ENCODE results near the gene MCAT. TPM values are rescaled to one million over a fixed set of nuclear protein-coding genes. Genes with fewer than 3 reads are reported as not detected.

MCAT gene
- total and polyA plus RNA-seq, 12 donors: 12.8 to 33.4 (median 15.3) TPM

DNA sequence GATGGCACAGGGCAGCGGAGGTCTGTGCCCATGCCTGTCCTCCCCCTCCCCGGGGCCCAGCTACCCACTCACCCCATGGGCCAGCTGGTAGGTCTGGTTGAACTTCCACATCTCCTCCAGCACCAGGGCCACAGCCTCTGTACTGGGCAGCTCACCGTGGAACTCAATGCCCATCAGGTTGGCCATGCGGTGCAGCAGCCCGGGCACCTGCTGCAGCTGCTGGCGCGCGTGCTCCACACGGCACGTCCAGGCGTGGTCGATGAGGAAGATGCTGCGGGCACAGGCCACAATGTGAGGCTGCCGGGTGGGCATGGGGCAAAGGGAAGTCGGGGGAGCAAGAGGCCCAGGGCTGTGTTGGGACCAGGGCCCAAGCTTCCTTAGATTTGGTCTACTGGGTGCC, 37.5 kb upstream of the MCAT start:
- H3K36me3 ChIP-seq: peaks cover 0 to 40% (median 11%) of the 10 kb centered on the region in 9 donors
- H3K9me3 ChIP-seq: no peaks in the 10 kb centered on the region
- intact Hi-C loops (cut with DNase I): no loop called here
- DNase-seq (no peak), ATAC-seq (no peak)
- no peaks in the 10 kb centered on the region for H3K27me3 ChIP-seq
- 94 to 96% methylated on average over 15 of the region's 15 CpGs for WGBS, 2 donors
- H3K4me3 ChIP-seq: no peak overlapping the region
- H3K4me1 ChIP-seq: peaks cover 2 to 19% (median 5%) of the 10 kb centered on the region in 9 donors
- H3K27ac ChIP-seq: no peak overlapping the region
- TF ChIP-seq, protein P1, sequence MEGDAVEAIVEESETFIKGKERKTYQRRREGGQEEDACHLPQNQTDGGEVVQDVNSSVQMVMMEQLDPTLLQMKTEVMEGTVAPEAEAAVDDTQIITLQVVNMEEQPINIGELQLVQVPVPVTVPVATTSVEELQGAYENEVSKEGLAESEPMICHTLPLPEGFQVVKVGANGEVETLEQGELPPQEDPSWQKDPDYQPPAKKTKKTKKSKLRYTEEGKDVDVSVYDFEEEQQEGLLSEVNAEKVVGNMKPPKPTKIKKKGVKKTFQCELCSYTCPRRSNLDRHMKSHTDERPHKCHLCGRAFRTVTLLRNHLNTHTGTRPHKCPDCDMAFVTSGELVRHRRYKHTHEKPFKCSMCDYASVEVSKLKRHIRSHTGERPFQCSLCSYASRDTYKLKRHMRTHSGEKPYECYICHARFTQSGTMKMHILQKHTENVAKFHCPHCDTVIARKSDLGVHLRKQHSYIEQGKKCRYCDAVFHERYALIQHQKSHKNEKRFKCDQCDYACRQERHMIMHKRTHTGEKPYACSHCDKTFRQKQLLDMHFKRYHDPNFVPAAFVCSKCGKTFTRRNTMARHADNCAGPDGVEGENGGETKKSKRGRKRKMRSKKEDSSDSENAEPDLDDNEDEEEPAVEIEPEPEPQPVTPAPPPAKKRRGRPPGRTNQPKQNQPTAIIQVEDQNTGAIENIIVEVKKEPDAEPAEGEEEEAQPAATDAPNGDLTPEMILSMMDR (IDR thresholded peaks at IDR 0.05): no peak

DNA sequence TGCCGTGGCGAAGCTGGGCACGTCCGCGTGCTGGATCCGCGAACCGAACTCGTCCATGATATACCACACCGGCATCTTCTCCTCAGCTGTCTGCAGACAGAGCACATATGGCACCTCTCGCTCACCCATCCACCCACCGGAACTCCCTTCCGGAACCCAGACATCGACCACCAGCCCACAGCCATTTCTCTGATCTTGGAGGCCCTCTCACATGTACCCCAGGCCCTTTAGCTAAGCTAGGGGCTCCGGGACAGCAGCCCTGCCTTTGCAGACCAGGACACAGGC, 36.7 kb upstream of the MCAT start:
- H3K4me3 ChIP-seq: no peak overlapping the region
- no peak for DNase-seq
- H3K4me1 ChIP-seq: peaks cover 0 to 13% (median 0%) of the 10 kb centered on the region in 9 donors
- intact Hi-C loops (cut with DNase I): no loop called here
- H3K27me3 ChIP-seq: no peaks in the 10 kb centered on the region
- 97 to 99% methylated on average over 15 of the region's 15 CpGs for WGBS, 2 donors
- no peak for ATAC-seq
- TF ChIP-seq, protein P1 (IDR thresholded peaks at IDR 0.05): no peak
- peaks cover 0 to 48% (median 11%) of the 10 kb centered on the region in 9 donors for H3K36me3 ChIP-seq
- H3K27ac ChIP-seq: no peak overlapping the region
- H3K9me3 ChIP-seq: no peaks in the 10 kb centered on the region

DNA sequence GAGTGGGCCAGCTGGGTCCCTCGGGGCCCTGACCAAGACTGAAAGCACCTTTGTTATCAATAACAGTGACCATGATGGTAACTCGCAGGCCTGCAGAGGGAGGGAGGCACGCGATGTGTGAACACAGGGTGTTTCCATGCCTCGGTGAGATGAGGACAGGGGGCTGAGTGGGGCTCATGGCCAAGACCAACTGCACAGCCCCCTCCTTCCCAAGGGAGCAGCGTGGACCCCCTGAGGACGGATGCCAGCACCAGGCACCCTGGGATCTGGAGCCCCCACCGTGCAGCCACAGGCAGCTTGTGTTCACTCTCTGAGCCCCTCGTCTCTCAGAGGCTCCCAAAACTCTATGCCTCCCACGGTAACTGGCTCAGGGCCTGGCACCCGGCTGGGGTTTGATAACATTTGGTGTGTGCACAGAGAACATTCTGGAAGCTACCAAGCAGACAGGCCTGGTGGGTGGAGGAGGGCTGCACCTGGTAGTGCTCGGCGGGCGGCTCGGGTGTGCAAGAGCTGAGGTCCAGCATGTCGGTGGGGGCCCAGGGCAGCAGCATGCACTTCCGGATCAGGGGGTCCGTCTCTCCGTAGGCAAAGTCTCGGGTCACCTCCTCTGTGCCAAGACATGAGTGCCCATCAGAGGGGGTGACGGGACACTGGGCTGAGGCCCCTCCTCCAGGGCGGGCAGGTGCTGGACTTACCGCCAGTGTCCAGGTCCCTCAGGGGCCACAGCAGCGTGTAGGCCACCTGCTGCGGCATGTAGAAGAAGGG, 36.1 kb upstream of the MCAT start:
- Histone ChIP-seq H3K4me3 (no peak overlapping the region), H3K9me3 (no peaks in the 10 kb centered on the region), H3K36me3 (peaks cover 0 to 53% (median 12%) of the 10 kb centered on the region in 9 donors), H3K4me1 (peaks cover 0 to 8% (median 0%) of the 10 kb centered on the region in 9 donors), H3K27ac (no peak overlapping the region), H3K27me3 (no peaks in the 10 kb centered on the region)
- intact Hi-C loops (cut with DNase I): no loop called here
- 95% methylated on average over 25 of the region's 25 CpGs for WGBS, 2 donors
- TF ChIP-seq, protein P1 (IDR thresholded peaks at IDR 0.05): no peak
- DNase-seq: no peak
- ATAC-seq: no peak

DNA sequence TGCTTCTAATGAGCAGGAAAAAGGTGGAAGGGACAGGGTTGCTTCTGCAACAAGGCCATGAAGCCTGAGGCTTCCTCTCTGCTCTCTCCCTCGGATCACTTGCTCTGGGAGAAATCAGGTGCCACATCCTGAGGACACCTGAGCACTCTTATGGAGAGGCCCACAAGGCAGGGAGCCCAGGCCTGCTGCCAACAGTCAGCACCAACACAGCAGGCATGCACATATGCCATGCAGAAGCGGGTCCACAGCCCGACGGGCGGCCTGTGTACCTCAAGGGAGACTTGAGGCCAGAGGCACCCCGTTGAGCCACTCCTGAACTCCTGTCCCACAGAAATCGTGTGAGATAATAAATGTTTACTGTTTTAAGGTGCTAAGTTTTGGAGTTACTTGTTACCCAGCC, 34.3 kb upstream of the MCAT start:
- H3K4me3 ChIP-seq: no peak overlapping the region
- no peak overlapping the region for H3K27ac ChIP-seq
- intact Hi-C loops (cut with DNase I): no loop called here
- WGBS, 2 donors: 87 to 93% methylated on average over 7 of the region's 7 CpGs
- TF ChIP-seq, protein P1 (IDR thresholded peaks at IDR 0.05): no peak
- H3K36me3 ChIP-seq: peaks cover 0 to 72% (median 23%) of the 10 kb centered on the region in 9 donors
- DNase-seq (no peak), ATAC-seq (no peak)
- H3K27me3 ChIP-seq: no peaks in the 10 kb centered on the region
- no peaks in the 10 kb centered on the region for H3K9me3 ChIP-seq
- no peaks in the 10 kb centered on the region for H3K4me1 ChIP-seq

Measured in heart right ventricle (tissue), 16 donors.